ENCODE results near the gene KIF26B.

KIF26B gene

GRCh38 chr1:245132771-245133170 is 22.0 kb upstream of the KIF26B start:
- DNase-seq (ENCODE audit: low read depth) = no peak

GRCh38 chr1:245133995-245134715 is 20.6 kb upstream of the KIF26B start:
- DNase-seq (ENCODE audit: low read depth) = no peak

GRCh38 chr1:245142171-245142798 is 12.5 kb upstream of the KIF26B start:
- no peak for DNase-seq (ENCODE audit: low read depth)

- DNase-seq (ENCODE audit: low read depth) = no peak
Observed at GRCh38 chr1:245142976-245143375, 11.8 kb upstream of the KIF26B start.

- no peak for DNase-seq (ENCODE audit: low read depth)
Observed at GRCh38 chr1:245143849-245144248, 10.9 kb upstream of the KIF26B start.

- DNase-seq (ENCODE audit: low read depth) = no peak
Observed at GRCh38 chr1:245148069-245148468, 6.7 kb upstream of the KIF26B start.

GRCh38 chr1:245148861-245149260 is 5.9 kb upstream of the KIF26B start:
- DNase-seq (ENCODE audit: low read depth) = no peak

- no peak for DNase-seq (ENCODE audit: low read depth)
Observed at GRCh38 chr1:245153081-245153551, 1.7 kb upstream of the KIF26B start.

GRCh38 chr1:245153552-245154428 is 995 bp upstream of the KIF26B start:
- no peak for DNase-seq (ENCODE audit: low read depth)

GRCh38 chr1:245155272-245156040 is 671 bp downstream of the KIF26B start:
- no peak for DNase-seq (ENCODE audit: low read depth)

- DNase-seq (ENCODE audit: low read depth) = no peak
Observed at GRCh38 chr1:245156041-245156735, 1.4 kb downstream of the KIF26B start.

- no peak for DNase-seq (ENCODE audit: low read depth)
Observed at GRCh38 chr1:245156736-245157505, 2.1 kb downstream of the KIF26B start.

GRCh38 chr1:245158913-245159312 is 4.1 kb downstream of the KIF26B start:
- DNase-seq (ENCODE audit: low read depth) = no peak

GRCh38 chr1:245160288-245160687 is 5.5 kb downstream of the KIF26B start:
- no peak for DNase-seq (ENCODE audit: low read depth)

GRCh38 chr1:245160741-245161400 is 6.1 kb downstream of the KIF26B start:
- DNase-seq (ENCODE audit: low read depth) = no peak

GRCh38 chr1:245161866-245162265 is 7.1 kb downstream of the KIF26B start:
- DNase-seq (ENCODE audit: low read depth) = no peak

- DNase-seq (ENCODE audit: low read depth) = no peak
Observed at GRCh38 chr1:245166471-245166885, 11.7 kb downstream of the KIF26B start.

GRCh38 chr1:245168086-245168485 is 13.3 kb downstream of the KIF26B start:
- no peak for DNase-seq (ENCODE audit: low read depth)

GRCh38 chr1:245168906-245169305 is 14.1 kb downstream of the KIF26B start:
- no peak for DNase-seq (ENCODE audit: low read depth)

GRCh38 chr1:245169376-245169775 is 14.6 kb downstream of the KIF26B start:
- no peak for DNase-seq (ENCODE audit: low read depth)

Measured in GM04503 (cell line).